BE2C (cell line): ENCODE measurements around the gene CDH1.
"Not testable (repeated sequence)": the region's sequence is repeated elsewhere in the genome, so short reads cannot be mapped to it uniquely, and the experiment has no call there.

ENCODE experiments used
- DNase-seq: peaks from one replicate; pipeline ENCODE4 v3.0.0-alpha.2; 2020
- H3K27me3 ChIP-seq: fragments of 250-450 bp; sonication (Bioruptor Pico); 2 replicates; pipeline ENCODE4 v1.5.1; 2020; ENCODE audit warnings: mild to moderate bottlenecking
- H3K36me3 ChIP-seq: fragments of 250-450 bp; sonication (Bioruptor Pico); 2 replicates; pipeline ENCODE4 v1.5.1; 2020; ENCODE audit warnings: mild to moderate bottlenecking
- H3K4me1 ChIP-seq: fragments of 250-450 bp; sonication (Bioruptor Pico); 2 replicates; pipeline ENCODE4 v1.5.1; 2020
- H3K4me3 ChIP-seq: 2 replicates; pipeline ENCODE4 v1.5.1; 2011; ENCODE audit warnings: low read depth, low read length
- H3K9me3 ChIP-seq: fragments of 250-450 bp; sonication (Bioruptor Pico); 2 replicates; pipeline ENCODE4 v1.5.1; 2020
- TF ChIP-seq, protein P1 (sequence below): IDR thresholded peaks from 2 replicates; pipeline ENCODE4 v1.5.1; 2012; ENCODE audit warnings: mild to moderate bottlenecking, low read depth, low read length

Gene CDH1

DNA sequence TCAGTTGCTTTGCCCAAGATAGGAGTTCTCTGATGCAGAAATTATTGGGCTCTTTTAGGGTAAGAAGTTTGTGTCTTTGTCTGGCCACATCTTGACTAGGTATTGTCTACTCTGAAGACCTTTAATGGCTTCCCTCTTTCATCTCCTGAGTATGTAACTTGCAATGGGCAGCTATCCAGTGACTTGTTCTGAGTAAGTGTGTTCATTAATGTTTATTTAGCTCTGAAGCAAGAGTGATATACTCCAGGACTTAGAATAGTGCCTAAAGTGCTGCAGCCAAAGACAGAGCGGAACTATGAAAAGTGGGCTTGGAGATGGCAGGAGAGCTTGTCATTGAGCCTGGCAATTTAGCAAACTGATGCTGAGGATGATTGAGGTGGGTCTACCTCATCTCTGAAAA is 97.5 kb downstream of the CDH1 start:
- Histone ChIP-seq H3K9me3 (no peaks in the 10 kb centered on the region), H3K36me3 (no peaks in the 10 kb centered on the region), H3K4me3 (no peak overlapping the region), H3K4me1 (no peaks in the 10 kb centered on the region), H3K27me3 (no peaks in the 10 kb centered on the region)
- DNase-seq = no peak
- TF ChIP-seq, protein P1, sequence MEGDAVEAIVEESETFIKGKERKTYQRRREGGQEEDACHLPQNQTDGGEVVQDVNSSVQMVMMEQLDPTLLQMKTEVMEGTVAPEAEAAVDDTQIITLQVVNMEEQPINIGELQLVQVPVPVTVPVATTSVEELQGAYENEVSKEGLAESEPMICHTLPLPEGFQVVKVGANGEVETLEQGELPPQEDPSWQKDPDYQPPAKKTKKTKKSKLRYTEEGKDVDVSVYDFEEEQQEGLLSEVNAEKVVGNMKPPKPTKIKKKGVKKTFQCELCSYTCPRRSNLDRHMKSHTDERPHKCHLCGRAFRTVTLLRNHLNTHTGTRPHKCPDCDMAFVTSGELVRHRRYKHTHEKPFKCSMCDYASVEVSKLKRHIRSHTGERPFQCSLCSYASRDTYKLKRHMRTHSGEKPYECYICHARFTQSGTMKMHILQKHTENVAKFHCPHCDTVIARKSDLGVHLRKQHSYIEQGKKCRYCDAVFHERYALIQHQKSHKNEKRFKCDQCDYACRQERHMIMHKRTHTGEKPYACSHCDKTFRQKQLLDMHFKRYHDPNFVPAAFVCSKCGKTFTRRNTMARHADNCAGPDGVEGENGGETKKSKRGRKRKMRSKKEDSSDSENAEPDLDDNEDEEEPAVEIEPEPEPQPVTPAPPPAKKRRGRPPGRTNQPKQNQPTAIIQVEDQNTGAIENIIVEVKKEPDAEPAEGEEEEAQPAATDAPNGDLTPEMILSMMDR = no peak

DNA sequence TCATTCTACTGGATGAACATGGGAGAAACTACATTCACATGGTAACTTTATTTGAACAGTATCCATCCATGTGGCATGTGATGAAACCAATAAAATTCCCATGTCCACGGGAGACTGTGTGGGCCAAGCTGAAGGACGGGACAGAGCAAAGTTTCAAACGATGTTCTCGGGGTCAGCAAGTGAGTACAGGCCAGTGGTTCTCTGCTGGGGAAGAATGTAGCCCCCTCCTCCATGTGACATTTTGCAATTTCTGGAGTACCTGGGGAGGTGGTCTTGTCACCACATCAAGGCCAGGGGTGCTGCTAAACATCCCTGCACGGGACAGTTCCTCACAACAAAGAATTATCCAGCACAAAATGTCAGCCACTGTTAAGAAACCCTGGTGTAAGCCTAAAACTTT is 98.9 kb downstream of the CDH1 start:
- no peak for DNase-seq
- TF ChIP-seq, protein P1 = no peak
- Histone ChIP-seq H3K9me3 (no peaks in the 10 kb centered on the region), H3K4me3 (no peak overlapping the region), H3K27me3 (no peaks in the 10 kb centered on the region), H3K36me3 (no peaks in the 10 kb centered on the region), H3K4me1 (no peaks in the 10 kb centered on the region)

DNA sequence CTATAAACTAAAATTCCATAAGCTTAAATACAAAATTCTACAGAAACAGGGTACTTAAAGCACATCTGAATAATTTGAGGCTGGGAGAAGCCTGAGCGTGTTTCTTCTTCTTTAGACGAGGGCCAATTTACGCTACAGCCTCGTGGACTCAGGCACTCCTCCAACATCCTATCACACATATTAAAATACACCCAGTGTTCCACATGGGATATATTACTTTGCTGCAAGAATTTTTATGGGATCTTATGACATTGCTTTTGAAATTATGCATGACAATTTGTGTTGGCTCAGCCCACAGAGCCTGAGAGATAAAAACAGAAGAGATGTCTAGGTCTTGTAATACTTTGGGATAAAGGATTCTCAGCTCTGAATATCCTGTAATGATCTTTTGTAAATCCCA is 102.7 kb downstream of the CDH1 start:
- Histone ChIP-seq H3K27me3 (no peaks in the 10 kb centered on the region), H3K36me3 (no peaks in the 10 kb centered on the region), H3K4me3 (no peak overlapping the region), H3K4me1 (no peaks in the 10 kb centered on the region), H3K9me3 (no peaks in the 10 kb centered on the region)
- TF ChIP-seq, protein P1 = no peak
- DNase-seq = no peak

DNA sequence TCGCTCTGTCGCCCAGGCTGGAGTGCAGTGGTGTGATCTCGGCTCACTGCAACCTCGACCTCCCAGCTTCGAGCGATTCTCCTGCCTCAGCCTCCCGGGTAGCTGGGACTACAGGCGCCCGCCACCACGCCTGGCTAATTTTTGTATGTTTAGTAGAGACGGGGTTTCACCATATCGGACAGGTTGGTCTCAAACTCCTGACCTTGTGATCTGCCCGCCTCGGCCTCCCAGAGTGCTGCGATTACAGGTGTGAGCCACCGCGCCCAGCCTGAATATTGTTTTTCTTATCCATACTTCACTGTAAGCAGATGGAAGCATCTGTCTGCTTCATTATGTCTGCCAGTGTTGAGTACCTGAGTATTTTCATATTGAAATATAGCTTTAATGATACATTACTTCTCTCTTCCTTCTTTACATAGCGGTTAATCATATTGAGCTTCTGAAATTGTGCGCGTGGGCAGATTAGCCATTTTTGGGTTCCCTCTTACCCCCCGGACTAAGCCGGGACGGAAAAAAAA is 105.9 kb downstream of the CDH1 start:
- H3K36me3 ChIP-seq, H3K9me3 ChIP-seq, H3K4me1 ChIP-seq, H3K27me3 ChIP-seq, DNase-seq: not testable (repeated sequence)
- peak overlapping the region; percentile 86 for H3K4me3 ChIP-seq

DNA sequence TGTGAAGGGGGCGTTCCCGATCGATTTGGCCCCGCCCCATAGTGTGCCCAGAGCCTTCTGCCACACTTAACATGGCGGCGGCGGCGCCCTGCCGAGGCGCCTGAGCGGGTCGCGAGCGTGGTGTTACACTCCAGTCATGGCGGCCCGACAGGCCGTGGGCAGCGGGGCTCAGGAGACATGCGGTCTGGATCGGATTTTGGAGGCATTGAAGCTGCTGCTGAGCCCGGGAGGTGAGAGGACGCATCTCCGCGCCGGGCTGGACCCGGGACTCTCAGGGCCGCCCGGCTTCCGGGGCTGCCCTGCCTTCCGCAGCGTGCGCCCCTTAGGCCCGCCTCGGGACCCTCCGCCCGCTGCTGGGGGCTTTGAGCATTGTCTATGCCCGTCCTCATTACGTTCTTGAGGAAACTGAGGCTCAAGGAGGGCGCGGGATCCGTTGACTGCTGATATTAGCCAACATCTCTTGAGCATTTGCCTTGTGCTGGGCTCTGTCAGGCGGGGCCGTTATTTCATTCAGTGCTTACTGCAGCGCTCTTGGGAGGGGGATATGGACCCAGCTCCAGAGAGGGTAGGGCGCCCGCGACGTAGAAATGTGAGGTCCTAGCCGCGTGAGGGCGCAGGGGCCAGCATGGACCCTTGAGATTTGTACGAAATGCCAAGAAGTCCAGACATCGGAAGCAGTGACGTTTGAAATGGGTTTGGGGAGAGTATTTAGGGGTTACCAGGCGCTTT is 106.6 kb downstream of the CDH1 start, which contains the start of gene TANGO6:
Gene TANGO6, plus strand, starts transcription at position 50 of the 729 bp plus-strand sequence. Its CDS starts 87 bp downstream, at position 137.
- peak; percentile 90 for DNase-seq
- H3K9me3 ChIP-seq = no peaks in the 10 kb centered on the region
- H3K36me3 ChIP-seq = no peaks in the 10 kb centered on the region
- no peaks in the 10 kb centered on the region for H3K4me1 ChIP-seq
- H3K4me3 ChIP-seq = peak within 1 kb of the TSS; percentile 86
- no peaks in the 10 kb centered on the region for H3K27me3 ChIP-seq
- TF ChIP-seq, protein P1 = peak; percentile 65

DNA sequence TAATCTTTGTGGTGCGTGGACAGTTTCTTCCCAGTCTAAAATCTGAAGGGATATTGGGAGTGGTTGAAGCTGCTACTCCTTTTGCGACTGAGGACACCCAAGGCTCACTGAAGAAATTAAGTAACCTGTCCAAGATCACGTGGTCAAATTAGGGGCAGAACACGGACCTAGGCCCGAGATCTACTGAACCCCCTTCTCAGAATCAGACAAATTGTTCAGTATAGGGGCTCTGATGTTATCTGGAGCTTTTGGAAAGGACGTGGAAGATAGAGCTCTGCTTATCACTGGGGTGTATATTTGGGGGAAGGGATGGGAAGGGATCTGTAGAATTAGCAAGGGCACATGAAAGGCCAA is 107.1 kb downstream of the CDH1 start:
- H3K27me3 ChIP-seq = no peaks in the 10 kb centered on the region
- TF ChIP-seq, protein P1 = no peak
- H3K4me1 ChIP-seq = no peaks in the 10 kb centered on the region
- H3K36me3 ChIP-seq = no peaks in the 10 kb centered on the region
- peak overlapping the region; percentile 86 for H3K4me3 ChIP-seq
- no peak for DNase-seq
- no peaks in the 10 kb centered on the region for H3K9me3 ChIP-seq
